CD14-positive monocyte (primary cell): ENCODE measurements around the gene TAC1. TPM values are rescaled to one million over a fixed set of nuclear protein-coding genes. Genes with fewer than 3 reads are reported as not detected.

Experiments used
- DNase-seq, 3 donors: peaks; one replicate each; pipeline ENCODE4 v3.0.0-alpha.2; 2011 to 2022
- H2AFZ ChIP-seq: 2 replicates; pipeline ENCODE4 v1.6.0; 2012; ENCODE audit warnings: mild to moderate bottlenecking, low read depth, low read length, inconsistent platforms; ENCODE audit not compliant: insufficient read depth, poor library complexity, severe bottlenecking
- H3K27ac ChIP-seq, 2 donors: 1 replicate in 1 of 2; 2 replicates in 1 of 2; pipeline ENCODE4 v1.5.1; 2012 to 2013; ENCODE audit warnings: low read length in 2 of 2, control low read depth in 1 of 2, inconsistent platforms in 1 of 2, low read depth in 1 of 2, mild to moderate bottlenecking in 1 of 2
- H3K27me3 ChIP-seq, 2 donors: one replicate each; pipeline versions ENCODE4 v1.6.0 to v1.6.1; 2011 to 2013; ENCODE audit warnings: low read length in 2 of 2; ENCODE audit not compliant: control insufficient read depth in 2 of 2, insufficient read depth in 2 of 2
- H3K36me3 ChIP-seq, 2 donors: replicated peaks in 1 of 2; 1 replicate in 1 of 2; 2 replicates in 1 of 2; pipeline versions ENCODE4 v1.5.1 to v1.6.1; 2012 to 2013; ENCODE audit warnings: low read length in 2 of 2, control low read depth in 1 of 2, inconsistent platforms in 1 of 2, mild to moderate bottlenecking in 1 of 2; ENCODE audit not compliant: insufficient read depth in 2 of 2, control insufficient read depth in 1 of 2
- H3K4me1 ChIP-seq, 2 donors: 1 replicate in 1 of 2; 2 replicates in 1 of 2; pipeline versions ENCODE4 v1.5.1 to v1.6.1; 2012 to 2013; ENCODE audit warnings: low read length in 2 of 2, control low read depth in 1 of 2, inconsistent platforms in 1 of 2, mild to moderate bottlenecking in 1 of 2, moderate library complexity in 1 of 2; ENCODE audit not compliant: insufficient read depth in 2 of 2, control insufficient read depth in 1 of 2
- H3K4me2 ChIP-seq: replicated peaks from 2 replicates; pipeline ENCODE3; 2012; ENCODE audit warnings: low read length, moderate library complexity, mild to moderate bottlenecking; ENCODE audit not compliant: poor library complexity, severe bottlenecking; ENCODE audit errors: extremely low read depth
- H3K4me3 ChIP-seq, 3 experiments: fragments of 200-600 bp in 1 of 3; sonication (generic) in 1 of 3; replicated peaks in 1 of 3; 1 replicate in 2 of 3; 2 replicates in 1 of 3; pipeline ENCODE4 v1.5.1; 2011 to 2013; ENCODE audit warnings: low read length in 3 of 3, mild to moderate bottlenecking in 3 of 3, control low read depth in 2 of 3, low read depth in 2 of 3, inconsistent platforms in 1 of 3, moderate library complexity in 1 of 3
- H3K79me2 ChIP-seq: 2 replicates; pipeline ENCODE4 v1.6.0; 2012; ENCODE audit warnings: mild to moderate bottlenecking, control low read depth, inconsistent platforms, low read length, moderate library complexity; ENCODE audit not compliant: insufficient read depth
- H3K9ac ChIP-seq: 2 replicates; pipeline ENCODE4 v1.6.0; 2017; ENCODE audit warnings: low read length, mild to moderate bottlenecking; ENCODE audit not compliant: insufficient read depth, poor library complexity, severe bottlenecking
- H3K9me3 ChIP-seq, 2 donors: replicated peaks in 1 of 2; 1 replicate in 1 of 2; 2 replicates in 1 of 2; pipeline versions ENCODE4 v1.5.1 to v1.6.1; 2012 to 2013; ENCODE audit warnings: low read length in 2 of 2, control low read depth in 1 of 2; ENCODE audit not compliant: control insufficient read depth in 1 of 2, insufficient read depth in 1 of 2
- H4K20me1 ChIP-seq: 2 replicates; pipeline ENCODE4 v1.6.0; 2012; ENCODE audit warnings: mild to moderate bottlenecking, low read length, control low read depth, moderate library complexity; ENCODE audit not compliant: insufficient read depth
- H3K27ac Mint-ChIP-seq, 7 donors: one replicate each; pipeline ENCODE4 v1.8.0; 2020; ENCODE audit warnings: mild to moderate bottlenecking in 7 of 7, mixed read lengths in 7 of 7, moderate library complexity in 6 of 7, inconsistent platforms in 2 of 7
- H3K27me3 Mint-ChIP-seq, 3 donors: one replicate each; pipeline ENCODE4 v1.8.0; 2021 to 2022; ENCODE audit warnings: low read depth in 3 of 3, mild to moderate bottlenecking in 3 of 3, mixed read lengths in 3 of 3, moderate library complexity in 3 of 3, inconsistent platforms in 1 of 3
- H3K36me3 Mint-ChIP-seq, 2 donors: one replicate each; pipeline ENCODE4 v1.8.0; 2020; ENCODE audit warnings: mixed read lengths in 2 of 2, inconsistent platforms in 1 of 2, mild to moderate bottlenecking in 1 of 2
- H3K4me1 Mint-ChIP-seq: one replicate; pipeline ENCODE4 v1.8.0; 2020; ENCODE audit warnings: mild to moderate bottlenecking, mixed read lengths
- H3K4me3 Mint-ChIP-seq, 2 donors: one replicate each; pipeline ENCODE4 v1.8.0; 2020; ENCODE audit warnings: mild to moderate bottlenecking in 2 of 2, mixed read lengths in 2 of 2, moderate library complexity in 1 of 2
- H3K9me3 Mint-ChIP-seq, 7 donors: one replicate each; pipeline ENCODE4 v1.8.0; 2020 to 2022; ENCODE audit warnings: mixed read lengths in 7 of 7, mild to moderate bottlenecking in 6 of 7, moderate library complexity in 6 of 7, inconsistent platforms in 2 of 7
- WGBS: methylation state at CpG from one replicate; pipeline ENCODE4 v1.1.5; 2013; ENCODE audit warnings: missing lambda C conversion rate; ENCODE audit not compliant: insufficient coverage; 5-methylcytosine and 5-hydroxymethylcytosine counted together
- intact Hi-C, 2 donors: fragments of 100-400 bp; cut with micrococcal nuclease; formaldehyde crosslinking; loops; one replicate each; pipeline versions ENCODE4 v1.15.0 to v1.15.1; 2023
- polyA plus RNA-seq, 3 donors: library from polyadenylated mRNA; depleted of rRNA in 1 of 3; unstranded in 2 of 3; stranded (reverse) in 1 of 3; fragments of 300-500 nt in 2 of 3; fragments of >200 nt in 1 of 3; fragmentation: Illumina TruSeq in 2 of 3; gene quantifications; 1 replicate in 2 of 3; 2 replicates in 1 of 3; pipeline ENCODE4 v1.2.3, GENCODE V29; 2012 to 2021
- TF ChIP-seq, protein P1 (sequence below): fragments of 200-600 bp; IDR thresholded peaks from one replicate; pipeline ENCODE4 v1.8.0; 2022; ENCODE audit warnings: antibody characterized with exemption, mild to moderate bottlenecking

The TAC1 gene
- polyA plus RNA-seq, 3 donors: not detected

DNA sequence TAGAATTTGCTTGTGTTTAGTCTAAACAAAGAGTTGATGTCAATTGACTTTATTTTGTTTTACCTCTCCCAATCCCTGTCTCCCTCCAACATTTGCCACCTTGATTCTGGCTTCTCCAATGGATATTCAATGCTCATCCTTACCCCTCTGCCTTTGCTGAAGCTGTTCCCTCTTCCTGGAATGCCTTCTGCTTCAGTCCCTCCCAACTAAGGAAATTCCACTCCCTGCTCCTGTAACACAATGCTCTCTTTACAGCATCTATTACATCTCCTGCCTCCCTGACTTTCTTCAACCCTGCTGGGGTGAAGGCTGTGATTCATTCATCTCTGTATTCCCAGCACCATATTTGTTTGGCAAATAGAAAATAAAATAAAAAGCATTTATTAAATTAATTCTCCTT is 34.5 kb upstream of the TAC1 start:
- no peak overlapping the region for H3K4me3 Mint-ChIP-seq
- H3K4me3 ChIP-seq: no peak overlapping the region
- TF ChIP-seq, protein P1, sequence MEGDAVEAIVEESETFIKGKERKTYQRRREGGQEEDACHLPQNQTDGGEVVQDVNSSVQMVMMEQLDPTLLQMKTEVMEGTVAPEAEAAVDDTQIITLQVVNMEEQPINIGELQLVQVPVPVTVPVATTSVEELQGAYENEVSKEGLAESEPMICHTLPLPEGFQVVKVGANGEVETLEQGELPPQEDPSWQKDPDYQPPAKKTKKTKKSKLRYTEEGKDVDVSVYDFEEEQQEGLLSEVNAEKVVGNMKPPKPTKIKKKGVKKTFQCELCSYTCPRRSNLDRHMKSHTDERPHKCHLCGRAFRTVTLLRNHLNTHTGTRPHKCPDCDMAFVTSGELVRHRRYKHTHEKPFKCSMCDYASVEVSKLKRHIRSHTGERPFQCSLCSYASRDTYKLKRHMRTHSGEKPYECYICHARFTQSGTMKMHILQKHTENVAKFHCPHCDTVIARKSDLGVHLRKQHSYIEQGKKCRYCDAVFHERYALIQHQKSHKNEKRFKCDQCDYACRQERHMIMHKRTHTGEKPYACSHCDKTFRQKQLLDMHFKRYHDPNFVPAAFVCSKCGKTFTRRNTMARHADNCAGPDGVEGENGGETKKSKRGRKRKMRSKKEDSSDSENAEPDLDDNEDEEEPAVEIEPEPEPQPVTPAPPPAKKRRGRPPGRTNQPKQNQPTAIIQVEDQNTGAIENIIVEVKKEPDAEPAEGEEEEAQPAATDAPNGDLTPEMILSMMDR: no peak
- no peaks in the 10 kb centered on the region for H3K4me1 Mint-ChIP-seq
- no peaks in the 10 kb centered on the region for H4K20me1 ChIP-seq
- no peak for DNase-seq
- H2AFZ ChIP-seq: no peak overlapping the region
- peaks cover 8 to 13% (median 9%) of the 10 kb centered on the region in 7 donors for H3K9me3 Mint-ChIP-seq
- intact Hi-C loops: no loop called here
- H3K36me3 Mint-ChIP-seq: no peaks in the 10 kb centered on the region
- no peak overlapping the region for H3K27ac ChIP-seq
- no peaks in the 10 kb centered on the region for H3K79me2 ChIP-seq
- H3K4me2 ChIP-seq: no peak overlapping the region
- H3K27me3 ChIP-seq: no peaks in the 10 kb centered on the region
- no peak overlapping the region for H3K9ac ChIP-seq
- H3K27ac Mint-ChIP-seq: no peak overlapping the region
- peaks cover 15 to 21% of the 10 kb centered on the region in 2 donors for H3K9me3 ChIP-seq
- no peaks in the 10 kb centered on the region for H3K27me3 Mint-ChIP-seq
- no peaks in the 10 kb centered on the region for H3K4me1 ChIP-seq
- no peaks in the 10 kb centered on the region for H3K36me3 ChIP-seq

DNA sequence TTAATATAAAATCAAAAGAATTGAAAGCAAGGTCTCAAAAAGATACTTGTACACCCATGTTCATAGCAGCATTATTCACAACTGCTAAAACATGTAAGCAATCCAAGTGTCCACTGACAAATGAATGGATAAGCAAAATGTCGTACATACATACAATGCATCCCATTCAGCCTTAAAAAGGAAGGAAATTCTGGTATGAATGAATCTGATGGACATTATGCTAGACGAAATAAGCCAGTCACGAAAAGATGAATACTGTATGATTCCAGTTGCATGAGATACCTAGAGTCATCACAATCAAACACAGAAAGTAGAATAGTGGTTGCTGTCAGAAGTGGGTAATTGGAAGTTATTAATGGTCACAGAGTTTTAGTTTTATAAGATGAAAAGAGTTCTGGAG is 9.5 kb upstream of the TAC1 start:
- H3K4me3 Mint-ChIP-seq: no peak overlapping the region
- Histone ChIP-seq H2AFZ (no peak overlapping the region), H3K4me3 (no peak overlapping the region), H3K4me1 (no peaks in the 10 kb centered on the region), H3K9me3 (no peaks in the 10 kb centered on the region), H3K36me3 (no peaks in the 10 kb centered on the region), H3K79me2 (no peaks in the 10 kb centered on the region), H3K9ac (no peak overlapping the region), H3K4me2 (no peak overlapping the region), H4K20me1 (no peaks in the 10 kb centered on the region), H3K27ac (no peak overlapping the region), H3K27me3 (no peaks in the 10 kb centered on the region)
- intact Hi-C loops: no loop called here
- no CpG with 5 or more reads among the region's 3 CpGs for WGBS
- peaks cover 0 to 3% (median 2%) of the 10 kb centered on the region in 3 donors for H3K27me3 Mint-ChIP-seq
- no peak for DNase-seq
- H3K36me3 Mint-ChIP-seq: no peaks in the 10 kb centered on the region
- peaks cover 0 to 6% (median 2%) of the 10 kb centered on the region in 7 donors for H3K9me3 Mint-ChIP-seq
- TF ChIP-seq, protein P1: no peak
- H3K27ac Mint-ChIP-seq: no peak overlapping the region
- no peaks in the 10 kb centered on the region for H3K4me1 Mint-ChIP-seq
